ENCODE data around the gene CFAP251.
A peak's percentile ranks its signal among the peaks of the same experiment; 100 is the strongest.

The CFAP251 gene

GRCh38 chr12:122003651-122004611 is 85.5 kb downstream of the CFAP251 start:
- H3K4me1 Mint-ChIP-seq (ENCODE audit: low read depth), result no peaks in the 10 kb centered on the region
- H3K4me3 Mint-ChIP-seq, result no peak overlapping the region
- no peak overlapping the region for H3K27ac Mint-ChIP-seq
- no peaks in the 10 kb centered on the region for H3K9me3 Mint-ChIP-seq
- intact Hi-C loops (cut with micrococcal nuclease), result no loop called here
- H3K36me3 Mint-ChIP-seq (ENCODE audit: low read depth), result no peaks in the 10 kb centered on the region
- H3K27me3 Mint-ChIP-seq, result peaks cover 34% of the 10 kb centered on the region

GRCh38 chr12:122004633-122005071 is 86.3 kb downstream of the CFAP251 start:
- Mint-ChIP-seq H3K4me3 (no peak overlapping the region), H3K9me3 (no peaks in the 10 kb centered on the region), H3K27me3 (peaks cover 34% of the 10 kb centered on the region), H3K27ac (no peak overlapping the region), H3K36me3 (ENCODE audit: low read depth) (no peaks in the 10 kb centered on the region), H3K4me1 (ENCODE audit: low read depth) (no peaks in the 10 kb centered on the region)
- intact Hi-C loops (cut with micrococcal nuclease), result no loop called here

- no peaks in the 10 kb centered on the region for H3K9me3 Mint-ChIP-seq
- H3K27ac Mint-ChIP-seq, result no peak overlapping the region
- intact Hi-C loops (cut with micrococcal nuclease), result no loop called here
- no peaks in the 10 kb centered on the region for H3K36me3 Mint-ChIP-seq (ENCODE audit: low read depth)
- peaks cover 34% of the 10 kb centered on the region for H3K27me3 Mint-ChIP-seq
- H3K4me3 Mint-ChIP-seq, result no peak overlapping the region
- H3K4me1 Mint-ChIP-seq (ENCODE audit: low read depth), result peaks cover 2% of the 10 kb centered on the region
Measured at GRCh38 chr12:122005252-122005776, 86.9 kb downstream of the CFAP251 start.

- no peak overlapping the region for H3K4me3 Mint-ChIP-seq
- no peaks in the 10 kb centered on the region for H3K36me3 Mint-ChIP-seq (ENCODE audit: low read depth)
- peaks cover 34% of the 10 kb centered on the region for H3K27me3 Mint-ChIP-seq
- intact Hi-C loops (cut with micrococcal nuclease), result no loop called here
- H3K4me1 Mint-ChIP-seq (ENCODE audit: low read depth), result peaks cover 10% of the 10 kb centered on the region
- H3K9me3 Mint-ChIP-seq, result no peaks in the 10 kb centered on the region
- peak overlapping the region; percentile 24 for H3K27ac Mint-ChIP-seq
Measured at GRCh38 chr12:122006186-122006926, 88.0 kb downstream of the CFAP251 start.

- Mint-ChIP-seq H3K9me3 (no peaks in the 10 kb centered on the region), H3K27me3 (peaks cover 8% of the 10 kb centered on the region), H3K4me1 (ENCODE audit: low read depth) (peaks cover 32% of the 10 kb centered on the region), H3K4me3 (no peak overlapping the region), H3K36me3 (ENCODE audit: low read depth) (no peaks in the 10 kb centered on the region), H3K27ac (no peak overlapping the region)
- intact Hi-C loops (cut with micrococcal nuclease), result no loop called here
Measured at GRCh38 chr12:122009741-122010140, 91.3 kb downstream of the CFAP251 start.

GRCh38 chr12:122012184-122012583 is 93.8 kb downstream of the CFAP251 start:
- Mint-ChIP-seq H3K27me3 (no peaks in the 10 kb centered on the region), H3K4me3 (no peak overlapping the region), H3K4me1 (ENCODE audit: low read depth) (peaks cover 32% of the 10 kb centered on the region), H3K27ac (no peak overlapping the region), H3K9me3 (no peaks in the 10 kb centered on the region), H3K36me3 (ENCODE audit: low read depth) (no peaks in the 10 kb centered on the region)
- intact Hi-C loops (cut with micrococcal nuclease), result no loop called here

- intact Hi-C loops (cut with micrococcal nuclease), result no loop called here
- no peaks in the 10 kb centered on the region for H3K27me3 Mint-ChIP-seq
- H3K27ac Mint-ChIP-seq, result no peak overlapping the region
- no peaks in the 10 kb centered on the region for H3K9me3 Mint-ChIP-seq
- peaks cover 32% of the 10 kb centered on the region for H3K4me1 Mint-ChIP-seq (ENCODE audit: low read depth)
- H3K36me3 Mint-ChIP-seq (ENCODE audit: low read depth), result no peaks in the 10 kb centered on the region
- H3K4me3 Mint-ChIP-seq, result no peak overlapping the region
Measured at GRCh38 chr12:122013136-122013535, 94.7 kb downstream of the CFAP251 start.

- H3K9me3 Mint-ChIP-seq, result peaks cover 8% of the 10 kb centered on the region
- no peak overlapping the region for H3K4me3 Mint-ChIP-seq
- intact Hi-C loops (cut with micrococcal nuclease), result no loop called here
- H3K27me3 Mint-ChIP-seq, result peaks cover 2% of the 10 kb centered on the region
- H3K27ac Mint-ChIP-seq, result no peak overlapping the region
- peaks cover 34% of the 10 kb centered on the region for H3K4me1 Mint-ChIP-seq (ENCODE audit: low read depth)
- H3K36me3 Mint-ChIP-seq (ENCODE audit: low read depth), result peaks cover 3% of the 10 kb centered on the region
Measured at GRCh38 chr12:122013791-122014590, 95.6 kb downstream of the CFAP251 start.

- H3K27ac Mint-ChIP-seq, result no peak overlapping the region
Measured at GRCh38 chr12:122014781-122015180, 96.4 kb downstream of the CFAP251 start.

GRCh38 chr12:122018457-122018856 is 100.1 kb downstream of the CFAP251 start:
- no peak overlapping the region for H3K27ac Mint-ChIP-seq
- H3K9me3 Mint-ChIP-seq, result peaks cover 17% of the 10 kb centered on the region
- no peak overlapping the region for H3K4me3 Mint-ChIP-seq
- H3K27me3 Mint-ChIP-seq, result peaks cover 32% of the 10 kb centered on the region
- intact Hi-C loops (cut with micrococcal nuclease), result no loop called here
- peaks cover 18% of the 10 kb centered on the region for H3K36me3 Mint-ChIP-seq (ENCODE audit: low read depth)
- H3K4me1 Mint-ChIP-seq (ENCODE audit: low read depth), result peaks cover 30% of the 10 kb centered on the region

More at GRCh38 chr12:122014781-122015180, 96.4 kb downstream of the CFAP251 start:
- Mint-ChIP-seq H3K27me3 (peaks cover 7% of the 10 kb centered on the region), H3K4me3 (no peak overlapping the region), H3K36me3 (ENCODE audit: low read depth) (peaks cover 11% of the 10 kb centered on the region), H3K4me1 (ENCODE audit: low read depth) (peaks cover 41% of the 10 kb centered on the region), H3K9me3 (peaks cover 16% of the 10 kb centered on the region)
- intact Hi-C loops (cut with micrococcal nuclease), result no loop called here

- H3K27me3 Mint-ChIP-seq, result peaks cover 35% of the 10 kb centered on the region
Measured at GRCh38 chr12:122018937-122019336, 100.5 kb downstream of the CFAP251 start.

GRCh38 chr12:122020795-122021192 is 102.4 kb downstream of the CFAP251 start:
- Mint-ChIP-seq H3K27me3 (peaks cover 36% of the 10 kb centered on the region), H3K36me3 (ENCODE audit: low read depth) (peaks cover 26% of the 10 kb centered on the region), H3K9me3 (peaks cover 17% of the 10 kb centered on the region), H3K4me3 (peak overlapping the region; percentile 74), H3K4me1 (ENCODE audit: low read depth) (peaks cover 24% of the 10 kb centered on the region), H3K27ac (no peak overlapping the region)
- intact Hi-C loops (cut with micrococcal nuclease), result loop anchor here (5.0 kb wide), 1 partner anchor 103 kb away; the partner anchor contains the start of gene CFAP251

More at GRCh38 chr12:122018937-122019336, 100.5 kb downstream of the CFAP251 start:
- H3K4me1 Mint-ChIP-seq (ENCODE audit: low read depth), result peaks cover 28% of the 10 kb centered on the region
- no peak overlapping the region for H3K4me3 Mint-ChIP-seq
- no peak overlapping the region for H3K27ac Mint-ChIP-seq
- peaks cover 18% of the 10 kb centered on the region for H3K36me3 Mint-ChIP-seq (ENCODE audit: low read depth)
- H3K9me3 Mint-ChIP-seq, result peaks cover 17% of the 10 kb centered on the region
- intact Hi-C loops (cut with micrococcal nuclease), result no loop called here

GRCh38 chr12:122021193-122021821 is 102.9 kb downstream of the CFAP251 start:
- Mint-ChIP-seq H3K36me3 (ENCODE audit: low read depth) (peaks cover 26% of the 10 kb centered on the region), H3K4me3 (peak overlapping the region; percentile 96), H3K9me3 (peaks cover 17% of the 10 kb centered on the region), H3K27me3 (peaks cover 36% of the 10 kb centered on the region), H3K4me1 (ENCODE audit: low read depth) (peaks cover 25% of the 10 kb centered on the region), H3K27ac (peak overlapping the region; percentile 92)
- intact Hi-C loops (cut with micrococcal nuclease), result loop anchor here (5.0 kb wide), 1 partner anchor 104 kb away; the partner anchor contains the start of gene CFAP251

Measured in dendritic cell treated with granulocyte-macrophage colony-stimulating factor and Interleukin-4, amounts not matched to agents 40 ng/mL and 50 ng/mL, for 4 days (primary cell).